ENCODE data around the gene CYP3A5.
A peak's percentile ranks its signal among the peaks of the same experiment; 100 is the strongest.
"Not testable (repeated sequence)": the region's sequence is repeated elsewhere in the genome, so short reads cannot be mapped to it uniquely, and the experiment has no call there.

The CYP3A5 gene

DNA sequence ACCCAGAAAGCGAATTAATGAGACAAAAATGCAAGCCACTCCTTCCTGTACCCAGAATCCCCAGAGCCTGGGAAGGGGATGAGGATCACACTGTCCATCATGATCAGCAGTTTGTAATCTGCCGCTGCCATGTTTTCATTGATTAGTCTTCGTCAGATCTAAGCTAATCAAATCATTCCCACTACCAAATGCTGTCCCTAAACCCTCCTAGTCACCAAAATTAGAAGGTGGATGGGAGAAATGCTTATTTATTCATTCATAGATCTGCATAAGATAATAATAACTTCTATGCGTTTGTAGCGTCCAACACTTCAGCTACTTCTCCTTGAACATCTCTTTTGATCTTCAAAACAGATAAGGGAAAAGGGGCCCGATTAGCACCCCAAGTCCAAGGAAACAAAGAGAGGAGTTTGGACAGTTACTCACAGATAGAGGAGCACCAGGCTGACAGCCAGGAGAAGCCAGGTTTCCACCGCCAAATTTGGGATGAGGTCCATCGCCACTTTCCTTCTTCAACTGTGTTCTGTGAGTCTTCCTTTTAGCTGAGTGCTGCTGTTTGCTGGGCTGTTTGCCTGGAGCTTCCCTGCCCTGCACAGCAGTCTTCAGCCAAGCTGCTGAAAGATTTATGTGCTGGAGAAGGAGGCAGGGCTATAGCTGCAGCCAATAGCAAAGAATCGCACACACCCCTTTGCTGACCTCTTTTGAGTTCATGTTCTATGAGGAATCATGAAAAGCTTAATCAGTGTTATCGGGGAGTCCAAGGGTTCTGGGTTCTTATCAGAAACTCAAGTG is at the start of gene CYP3A5:
TSS of gene CYP3A5 (minus strand) at position 597 of the 792 bp plus-strand sequence. CDS start at position 497, 100 bp downstream.
- DNase-seq (ENCODE audit: low spot score): peak; percentile 29

DNA sequence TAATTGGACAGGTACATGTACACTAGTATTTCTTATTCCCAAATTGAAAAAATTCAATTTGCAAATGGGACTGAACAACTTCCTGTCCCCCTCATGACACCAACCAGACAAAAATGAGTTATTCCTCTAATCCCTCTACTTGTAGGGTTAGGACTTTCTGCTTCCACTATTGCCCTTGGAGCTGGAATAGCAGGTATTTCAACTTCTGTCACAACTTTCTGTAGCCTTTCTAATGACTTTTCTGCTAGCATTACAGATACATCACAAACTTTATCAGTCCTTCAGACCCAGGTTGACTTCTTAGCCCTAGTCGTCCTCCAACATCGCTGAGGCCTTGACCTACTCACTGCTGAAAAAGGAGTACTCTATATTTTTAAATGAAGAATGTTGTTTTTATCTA is 48.8 kb upstream of the CYP3A5 start:
- no peak for DNase-seq (ENCODE audit: low spot score)

DNA sequence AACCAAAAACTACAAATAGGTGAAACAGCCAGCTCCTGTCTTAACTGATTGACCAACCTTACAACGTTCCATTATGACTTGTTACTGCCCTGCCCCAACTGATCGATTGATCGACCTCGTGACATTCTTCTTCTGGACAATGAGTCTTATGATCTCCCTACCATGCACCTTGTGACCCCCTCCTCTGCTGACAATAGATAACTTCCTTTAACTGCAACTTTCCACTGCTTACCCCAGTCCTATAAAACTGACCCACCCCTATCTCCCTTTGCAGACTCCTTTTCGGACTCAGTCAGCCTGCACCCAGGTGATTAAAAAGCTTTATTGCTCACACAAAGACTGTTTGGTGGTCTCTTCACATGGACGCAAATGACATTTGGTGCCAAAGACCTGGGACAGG is 43.4 kb upstream of the CYP3A5 start:
- DNase-seq (ENCODE audit: low spot score): not testable (repeated sequence)

DNA sequence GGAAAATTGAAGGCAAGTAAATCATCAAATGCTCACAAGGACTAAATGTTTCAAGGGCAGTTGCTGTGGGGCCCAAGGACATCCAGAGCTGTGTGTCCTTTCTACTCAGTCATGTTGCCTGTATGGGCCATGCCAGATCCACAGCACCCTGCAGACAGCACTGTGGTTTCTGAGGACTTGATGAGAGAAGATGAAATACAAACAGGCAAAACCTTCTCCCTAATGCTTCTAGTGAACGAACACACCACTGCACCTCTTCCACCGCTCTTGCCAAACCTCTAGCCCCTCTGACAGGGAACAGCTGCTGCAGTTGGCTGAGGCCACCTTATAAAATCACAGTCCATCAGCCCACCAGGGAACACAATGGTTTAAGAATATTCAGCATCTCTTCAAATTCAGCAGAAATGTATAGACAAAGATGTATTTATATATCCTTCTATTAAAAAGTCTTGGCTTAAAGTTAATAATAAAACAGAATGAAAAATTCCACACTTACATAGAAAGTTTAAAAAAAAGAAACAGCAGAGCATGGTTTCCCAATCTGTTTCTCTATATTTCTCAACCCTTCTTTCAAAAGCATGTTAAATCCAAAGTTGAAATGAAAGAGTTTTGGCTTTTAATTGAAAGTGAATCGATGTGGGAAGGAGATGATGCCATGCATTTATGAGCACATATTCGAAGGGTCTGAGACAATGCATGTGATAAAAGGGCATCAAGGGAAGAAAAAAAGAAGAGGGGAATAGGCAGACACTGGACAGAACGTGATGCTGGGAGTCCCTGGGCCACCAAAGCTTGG is 41.2 kb upstream of the CYP3A5 start:
- DNase-seq (ENCODE audit: low spot score): no peak

DNA sequence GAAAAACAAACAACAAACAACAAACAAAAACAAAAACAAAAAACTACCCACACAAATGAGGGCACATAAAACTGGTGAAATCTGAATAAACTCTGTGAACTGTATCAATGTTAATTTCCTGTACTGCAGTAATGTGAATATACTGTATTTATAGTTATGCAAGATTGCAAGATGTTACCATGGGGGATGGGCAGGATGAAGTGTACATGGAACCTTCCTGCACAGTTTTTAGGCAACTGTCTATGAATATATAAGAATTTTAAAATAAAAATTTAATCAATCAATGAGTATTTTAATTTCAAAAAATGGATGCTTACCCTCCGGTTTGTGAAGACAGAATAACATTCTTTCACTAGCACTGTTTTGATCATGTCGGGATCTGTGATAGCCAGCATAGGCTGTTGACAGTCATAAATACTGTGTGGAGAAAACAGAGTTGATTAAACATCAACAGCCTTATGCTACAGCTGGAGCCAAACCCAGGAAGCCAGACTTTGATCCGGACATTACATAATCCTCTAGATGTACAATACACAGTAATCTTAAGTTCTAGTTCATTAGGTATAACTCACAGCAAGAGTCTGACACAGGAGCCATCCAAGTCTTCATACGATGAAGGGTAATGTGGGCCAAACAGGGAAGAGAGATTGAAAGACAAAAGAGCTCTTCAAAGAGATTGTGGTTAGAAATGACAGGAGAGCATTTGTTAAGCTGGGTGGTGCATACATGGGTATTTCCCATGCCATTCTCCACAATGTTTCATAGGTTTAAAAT is 40.4 kb upstream of the CYP3A5 start:
- DNase-seq (ENCODE audit: low spot score): no peak

DNA sequence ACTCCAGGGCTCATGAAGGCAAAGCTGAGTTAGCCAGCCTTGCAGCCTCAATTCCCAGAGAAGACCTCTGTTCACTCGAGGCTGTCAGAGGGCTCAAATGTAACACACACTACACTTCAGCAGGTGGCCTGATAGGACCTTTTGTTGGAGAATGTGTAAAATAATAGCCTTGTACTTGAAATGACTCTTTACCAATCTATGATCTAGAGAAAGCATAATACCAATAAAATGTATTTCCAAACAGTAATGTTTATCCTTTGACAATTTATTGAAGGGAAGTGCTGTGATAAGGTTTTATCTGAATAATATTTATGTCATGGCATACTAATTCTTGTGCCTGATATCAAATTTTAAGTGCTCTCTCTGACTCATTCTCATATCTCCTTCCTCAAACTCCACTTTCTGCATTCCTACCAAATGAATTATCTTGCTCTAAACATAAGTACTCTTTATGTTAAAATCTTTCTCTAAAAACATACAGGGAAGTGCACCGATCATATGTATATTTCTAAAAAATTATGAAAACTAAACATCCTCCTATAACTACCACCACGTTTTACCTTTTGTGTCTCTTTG is 34.3 kb upstream of the CYP3A5 start:
- no peak for DNase-seq (ENCODE audit: low spot score)

DNA sequence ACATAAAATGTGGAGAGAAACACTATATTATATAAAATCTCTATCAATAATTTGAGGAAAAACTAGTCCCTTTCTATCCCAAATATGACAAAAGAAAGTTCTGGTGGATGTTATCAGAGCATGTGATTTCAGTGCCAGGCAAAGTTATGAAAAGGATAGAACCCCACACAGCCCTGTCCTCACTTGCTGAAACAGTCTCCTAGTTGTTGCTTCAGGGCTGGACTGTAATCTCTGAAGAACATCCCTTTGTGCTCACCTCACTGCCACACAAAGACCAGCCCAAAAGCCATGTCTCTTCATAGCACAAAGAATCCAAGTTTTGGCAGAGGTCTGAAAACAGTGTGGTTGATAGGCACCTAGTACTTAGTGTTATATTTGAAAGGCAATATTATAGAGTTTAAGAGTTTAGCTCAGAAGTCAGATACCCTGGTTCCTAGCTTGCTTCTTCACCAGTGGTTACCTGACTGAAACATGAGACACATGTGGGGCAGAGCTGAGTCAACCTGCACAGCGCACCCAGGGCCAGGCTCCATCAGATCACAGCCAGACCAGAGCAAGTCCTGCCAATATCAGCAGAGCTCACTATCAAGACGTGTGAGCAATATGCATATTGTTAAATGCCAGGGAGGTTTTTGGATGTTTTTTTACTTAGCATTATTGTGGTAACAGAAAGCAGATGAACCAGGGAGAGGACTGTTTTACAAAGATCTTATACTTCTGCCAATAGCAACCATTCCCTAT is 30.2 kb upstream of the CYP3A5 start:
- no peak for DNase-seq (ENCODE audit: low spot score)

DNA sequence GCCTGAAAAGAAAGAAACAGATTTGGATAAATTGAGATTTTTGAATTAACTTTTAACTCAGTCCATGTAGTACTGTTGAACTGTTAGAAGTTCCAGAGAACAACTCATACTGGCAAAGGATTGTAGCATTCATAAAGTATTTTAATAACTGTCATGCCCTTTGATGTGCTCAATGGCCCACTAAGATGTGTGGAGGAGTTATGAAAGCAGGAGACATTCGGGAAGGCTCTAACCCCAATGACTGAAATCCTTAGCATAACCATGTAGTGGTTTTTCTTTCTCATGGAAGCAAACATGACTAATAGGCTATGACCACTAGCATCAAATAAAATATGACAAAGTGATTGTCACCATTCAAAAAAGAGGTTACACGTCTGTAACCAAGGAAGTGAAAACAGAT is 29.5 kb upstream of the CYP3A5 start:
- DNase-seq (ENCODE audit: low spot score): no peak

DNA sequence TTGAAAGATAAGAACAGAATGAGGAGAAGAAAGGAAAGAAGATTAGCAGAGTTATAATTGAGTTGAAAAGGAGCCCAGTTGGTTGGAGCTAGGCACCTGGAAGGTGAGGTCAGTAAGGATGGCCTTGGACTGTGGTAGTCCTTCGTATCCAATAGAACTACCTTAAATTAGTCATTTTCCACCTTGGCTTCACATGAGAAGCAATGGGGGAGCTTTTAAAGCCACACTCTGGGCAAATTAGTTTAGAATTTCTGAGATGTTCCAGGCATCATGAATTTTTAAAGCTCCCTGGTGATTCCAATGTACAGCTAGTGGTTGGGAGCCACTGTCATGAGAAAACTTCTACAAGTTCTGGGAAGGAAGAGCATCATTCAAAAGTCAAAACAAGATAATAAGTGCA is 27.3 kb upstream of the CYP3A5 start:
- DNase-seq (ENCODE audit: low spot score): no peak

DNA sequence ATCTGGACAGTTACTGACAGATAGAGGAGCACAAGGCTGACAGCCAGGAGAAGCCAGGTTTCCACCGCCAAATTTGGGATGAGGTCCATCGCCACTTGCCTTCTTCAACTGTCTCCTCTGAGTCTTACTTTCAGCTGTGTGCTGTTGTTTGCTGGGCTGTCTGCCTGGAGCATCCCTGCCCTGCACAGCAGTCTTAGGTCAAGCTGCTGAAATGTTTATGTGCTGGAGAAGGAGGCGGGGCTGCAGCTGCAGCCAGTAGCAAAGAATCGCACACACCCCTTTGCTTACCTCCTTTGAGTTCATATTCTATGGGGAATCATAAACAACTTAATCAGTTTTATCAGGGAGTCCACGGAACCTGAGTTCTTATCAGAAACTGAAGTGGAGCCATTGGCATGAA is 20.1 kb upstream of the CYP3A5 start:
- DNase-seq (ENCODE audit: low spot score): no peak

DNA sequence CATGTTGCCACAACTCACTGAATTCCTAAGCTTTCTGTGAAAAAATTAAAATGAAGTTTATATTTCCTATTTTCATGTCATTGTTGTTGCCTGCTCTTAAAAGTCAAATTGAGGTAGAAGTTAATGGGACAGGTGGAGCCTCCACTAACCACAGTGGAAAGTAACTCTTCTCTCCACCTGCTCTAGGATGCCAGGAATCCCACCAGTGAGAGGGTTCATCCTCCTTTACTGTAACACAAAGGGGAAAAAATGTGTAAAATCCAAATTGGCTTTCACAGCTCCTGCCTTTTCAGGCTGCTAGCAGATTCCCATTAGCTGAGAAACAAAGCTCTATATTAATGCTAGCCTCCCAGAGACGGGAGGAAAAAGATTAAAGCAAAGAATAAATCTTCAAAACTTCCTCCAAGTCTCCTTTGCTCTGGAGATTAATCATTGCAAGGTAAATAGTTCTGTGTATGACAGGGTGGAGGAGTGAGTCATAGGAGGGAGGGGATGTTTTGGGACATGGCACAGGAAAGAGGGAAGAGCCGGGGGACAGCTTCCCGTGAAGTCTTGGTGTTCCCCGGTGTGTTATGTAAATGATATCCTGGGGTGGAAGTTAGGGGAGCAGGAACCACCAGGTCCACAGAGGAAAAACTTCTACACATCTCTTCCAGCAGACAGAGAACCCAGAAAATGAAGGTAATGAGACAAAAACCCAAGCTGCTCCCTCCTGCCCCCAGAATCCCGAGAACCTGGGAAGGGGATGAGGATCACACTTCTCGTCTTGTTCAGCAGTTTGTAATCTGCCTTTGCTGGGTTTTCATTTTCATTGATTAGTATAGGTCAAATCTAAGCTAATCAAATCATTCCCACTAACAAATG is 19.3 kb upstream of the CYP3A5 start:
- DNase-seq (ENCODE audit: low spot score): not testable (repeated sequence)

DNA sequence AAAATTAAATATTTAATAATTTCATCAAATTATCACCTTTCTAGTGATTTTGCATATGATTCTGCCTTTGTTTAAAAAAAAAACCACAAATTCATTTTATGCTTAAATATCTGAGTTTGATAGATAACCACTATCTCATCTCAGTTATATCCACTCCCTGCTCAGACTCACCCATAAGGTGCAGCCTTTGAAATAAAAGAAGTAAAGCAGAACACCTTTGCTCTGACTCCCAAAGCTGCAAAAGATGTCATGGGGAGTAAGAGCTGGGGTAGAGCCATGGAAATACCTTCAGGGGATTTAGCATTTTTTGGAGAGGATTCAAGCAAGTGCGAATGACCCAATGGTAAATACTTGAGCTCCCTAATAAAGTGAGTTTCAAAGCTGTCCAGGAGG is 15.1 kb upstream of the CYP3A5 start:
- no peak for DNase-seq (ENCODE audit: low spot score)

DNA sequence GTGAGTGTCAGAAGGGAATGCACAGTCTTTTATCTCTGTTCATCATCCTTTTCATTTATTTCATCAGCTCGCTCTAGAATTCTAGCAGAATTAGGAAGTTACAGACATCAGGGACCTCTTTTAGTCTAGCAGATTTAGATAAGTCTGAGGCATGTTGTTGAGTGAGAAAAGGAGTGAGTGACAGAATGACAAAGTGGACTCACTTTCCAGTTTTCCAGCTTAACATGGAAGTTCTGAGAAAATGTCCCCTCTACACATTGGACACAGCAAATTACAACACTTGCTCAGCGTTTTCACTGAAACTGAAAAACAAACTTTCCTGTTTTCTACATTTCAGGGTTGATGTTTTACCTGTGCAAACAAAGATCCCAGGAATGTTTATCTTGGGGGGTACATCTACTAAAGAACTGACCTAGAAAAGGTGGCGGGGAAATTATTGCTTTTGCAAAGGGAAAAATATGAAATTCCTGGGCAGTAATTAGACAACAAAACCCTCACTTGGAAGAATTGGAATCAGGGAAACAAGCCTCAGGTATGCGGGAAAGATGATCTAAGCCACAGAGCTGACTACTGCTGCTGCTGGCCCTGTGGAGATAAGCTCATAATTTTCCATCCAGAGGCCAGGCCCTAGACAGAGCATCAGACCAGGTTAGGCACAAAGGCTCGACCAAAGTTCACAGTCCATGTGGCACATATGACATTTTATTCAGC is 14.6 kb upstream of the CYP3A5 start:
- no peak for DNase-seq (ENCODE audit: low spot score)

DNA sequence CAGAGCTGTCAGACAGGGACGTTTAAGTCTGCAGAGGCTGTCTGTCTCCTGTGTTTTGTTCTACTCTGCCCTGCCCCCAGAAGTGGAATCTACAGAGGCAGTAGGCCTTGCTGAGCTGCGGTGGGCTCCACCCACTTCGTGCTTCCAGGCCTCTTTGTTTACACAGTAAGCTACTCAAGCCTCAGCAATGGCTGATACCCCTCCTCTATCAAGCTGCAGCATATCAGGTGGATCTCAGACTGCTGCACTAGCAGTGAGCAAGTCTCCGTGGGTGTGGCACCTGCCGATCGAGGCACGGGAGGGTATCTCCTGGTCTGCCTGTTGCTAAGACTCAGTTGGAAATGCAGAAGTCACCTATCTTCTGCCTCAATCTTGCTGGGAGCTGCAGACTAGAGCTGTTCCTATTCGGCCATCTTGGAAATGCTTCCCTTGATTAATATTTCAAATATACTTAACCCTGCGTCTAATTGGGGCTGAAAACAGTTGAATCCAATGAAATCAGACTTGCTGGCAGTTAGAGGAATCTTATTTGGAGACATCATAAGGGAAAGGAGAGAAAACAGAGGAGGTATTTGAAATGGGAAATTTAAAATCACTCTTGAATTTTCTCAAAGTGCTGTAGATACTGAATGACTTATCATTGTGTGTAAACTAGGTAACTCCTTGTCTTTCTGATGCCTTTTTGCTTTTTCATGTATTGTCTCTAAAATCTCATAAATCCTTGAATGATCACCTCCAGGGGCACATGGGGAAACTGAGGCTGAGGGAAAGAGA is 13.8 kb upstream of the CYP3A5 start:
- DNase-seq (ENCODE audit: low spot score): no peak

DNA sequence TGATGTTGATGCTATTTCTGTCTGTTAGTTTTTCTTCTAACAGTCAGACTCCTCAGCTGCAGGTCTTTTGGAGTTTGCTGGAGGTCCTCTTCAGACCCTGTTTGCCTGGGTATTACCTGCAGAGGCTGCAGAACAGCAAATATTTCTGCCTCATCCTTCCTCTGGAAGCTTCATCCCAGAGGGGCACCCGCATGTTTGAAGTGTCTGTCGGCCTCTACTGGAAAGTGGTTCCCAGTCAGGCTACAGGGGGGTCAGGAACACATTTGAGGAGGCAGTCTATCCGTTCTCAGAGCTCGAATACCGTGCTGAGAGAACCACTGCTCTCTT is 13.3 kb upstream of the CYP3A5 start:
- DNase-seq (ENCODE audit: low spot score): no peak

DNA sequence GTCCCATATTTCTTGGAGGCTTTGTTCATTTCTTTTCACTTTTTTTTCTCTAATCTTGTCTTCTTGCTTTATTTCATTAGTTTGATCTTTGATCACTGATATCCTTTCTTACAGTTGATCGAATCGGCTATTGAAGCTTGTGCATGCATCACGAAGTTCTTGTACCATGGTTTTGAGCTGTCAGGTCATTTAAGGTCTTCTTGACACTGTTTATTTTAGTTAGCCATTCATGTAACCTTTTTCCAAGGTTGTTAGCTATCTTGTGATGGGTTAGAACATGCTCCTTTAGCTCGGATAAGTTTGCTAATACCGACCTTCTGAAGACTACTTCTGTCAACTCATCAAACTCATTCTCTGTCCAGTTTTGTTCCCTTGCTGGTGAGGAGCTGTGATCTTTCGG is 12.8 kb upstream of the CYP3A5 start:
- DNase-seq (ENCODE audit: low spot score): not testable (repeated sequence)

DNA sequence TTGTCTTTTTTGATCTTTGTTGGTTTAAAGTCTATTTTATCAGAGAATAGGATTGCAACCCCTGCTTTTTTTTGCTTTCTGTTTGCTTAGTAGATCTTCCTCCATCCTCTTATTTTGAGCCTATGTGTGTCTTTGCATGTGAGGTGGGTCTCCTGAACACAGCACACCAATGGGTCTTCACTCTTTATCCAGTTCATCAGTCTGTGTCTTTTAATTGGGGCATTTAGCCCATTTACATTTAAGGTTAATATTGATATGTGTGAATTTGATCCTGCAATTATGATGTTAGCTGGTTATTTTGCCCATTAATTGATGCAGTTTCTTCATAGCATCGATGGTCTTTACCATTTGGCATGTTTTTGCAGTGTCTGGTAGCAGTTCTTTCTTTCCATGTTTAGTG is 11.9 kb upstream of the CYP3A5 start:
- not testable (repeated sequence) for DNase-seq (ENCODE audit: low spot score)

DNA sequence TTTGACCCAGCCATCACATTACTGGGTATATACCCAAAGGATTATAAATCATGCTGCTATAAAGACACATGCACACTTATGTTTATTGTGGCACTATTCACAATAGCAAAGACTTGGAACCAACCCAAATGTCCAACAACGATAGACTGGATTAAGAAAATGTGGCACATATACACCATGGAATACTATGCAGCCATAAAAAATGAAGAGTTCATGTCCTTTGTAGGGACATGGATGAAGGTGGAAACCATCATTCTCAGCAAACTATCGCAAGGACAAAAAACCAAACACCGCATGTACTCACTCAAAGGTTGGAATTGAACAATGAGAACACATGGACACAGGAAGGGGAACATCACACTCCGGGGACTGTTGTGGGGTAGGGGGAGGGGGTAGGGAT is 11.1 kb upstream of the CYP3A5 start:
- not testable (repeated sequence) for DNase-seq (ENCODE audit: low spot score)

DNA sequence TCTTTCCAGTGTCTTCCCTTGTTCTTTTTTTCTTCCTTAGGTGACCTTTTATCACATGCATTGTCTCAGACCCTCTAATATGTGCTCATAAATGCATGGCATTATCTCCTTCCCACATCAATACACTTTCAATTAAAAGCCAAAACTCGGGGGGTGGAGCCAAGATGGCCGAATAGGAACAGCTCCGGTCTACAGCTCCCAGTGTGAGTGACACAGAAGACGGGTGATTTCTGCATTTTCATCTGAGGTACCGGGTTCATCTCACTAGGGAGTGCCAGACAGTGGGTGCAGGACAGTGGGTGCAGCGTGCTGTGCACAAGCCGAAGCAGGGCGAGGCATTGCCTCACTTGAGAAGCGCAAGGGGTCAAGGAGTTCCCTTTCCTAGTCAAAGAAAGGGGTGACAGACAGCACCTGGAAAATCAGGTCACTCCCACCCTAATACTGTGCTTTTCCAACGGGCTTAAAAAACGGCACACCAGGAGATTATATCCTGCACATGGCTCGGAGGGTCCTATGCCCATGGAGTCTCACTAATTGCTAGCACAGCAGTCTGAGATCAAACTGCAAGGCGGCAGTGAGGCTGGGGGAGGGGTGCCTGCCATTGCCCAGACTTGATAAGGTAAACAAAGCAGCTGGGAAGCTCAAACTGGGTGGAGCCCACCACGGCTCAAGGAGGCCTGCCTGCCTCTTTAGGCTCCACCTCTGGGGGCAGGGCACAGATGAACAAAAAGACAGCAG is 6.2 kb upstream of the CYP3A5 start:
- not testable (repeated sequence) for DNase-seq (ENCODE audit: low spot score)

All from GM03348 (cell line).